Heart left ventricle (tissue), 13 donors: ENCODE data around the gene TOMM40L.

ENCODE experiments used
- POLR2A ChIP-seq, 2 donors: fragments of 450-650 bp; IDR thresholded peaks; one replicate each; pipeline ENCODE4 v1.6.1; 2017; ENCODE audit warnings: antibody characterized with exemption in 2 of 2, mild to moderate bottlenecking in 2 of 2, moderate library complexity in 2 of 2
- TF ChIP-seq, protein P1 (sequence below), 12 donors: fragments of 200-600 bp; sonication (generic) in 4 of 12; IDR thresholded peaks; one replicate each; pipeline versions ENCODE4 v1.5.0 to v1.8.0; 2018 to 2022; ENCODE audit warnings: antibody characterized with exemption in 12 of 12, mild to moderate bottlenecking in 5 of 12
- donor health status: ischemic (EF 13 %, LVEDD 7.1; RV severe dilation, severe dysfunction).
- donor health status: DM: no; HTN: yes; CAD: no.
- donor health status: DM: no; HTN: no; CAD: no.
- donor health status: ischemic (EF 25% LVEDD 6.9; RV normal size, moderate dysfunction).
- donor health status: ischemic (EF 25% LVEDD 5.7; RV mildly dilated, moderate dysfunction).
- donor health status: ischemic (EF 35%, LVEDD 5.7; RV mildly dilated, moderate dysfunction).
- donor health status: nonischemic (EF 11% LVEDD 7.7; RV severe dilation, severe dysfunction).
- donor health status: DM: yes; HTN: yes; CAD: no.
- donor health status: PGD.
- donor health status: ischemic (EF 29% LVEDD 5.4; RV normal size, mild dysfunction).
- donor health status: nonischemic (EF 23%, LVEDD 6.1; RV moderate dilation, normal function).

DNA sequence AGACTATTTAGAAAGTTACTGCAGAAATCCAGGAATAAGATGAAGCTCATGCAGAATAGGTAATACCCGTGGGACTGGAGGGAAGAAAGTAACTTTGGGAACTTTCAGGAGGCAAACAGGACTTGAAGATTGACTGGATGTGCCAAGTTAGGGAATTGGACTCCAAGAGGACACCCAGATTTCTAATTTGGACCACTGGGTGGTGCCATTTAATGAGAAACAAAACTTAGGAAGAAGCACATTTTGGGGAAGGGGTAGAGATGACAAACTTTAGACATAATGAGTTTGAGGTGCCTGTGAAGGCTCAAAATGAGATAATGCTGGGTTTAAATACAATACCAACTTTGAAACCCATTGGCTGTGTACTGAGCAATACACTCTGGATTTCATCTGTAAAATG, 45.2 kb upstream of the TOMM40L start:
- TF ChIP-seq POLR2A (IDR thresholded peaks at IDR 0.05): no peak
- TF ChIP-seq, protein P1, sequence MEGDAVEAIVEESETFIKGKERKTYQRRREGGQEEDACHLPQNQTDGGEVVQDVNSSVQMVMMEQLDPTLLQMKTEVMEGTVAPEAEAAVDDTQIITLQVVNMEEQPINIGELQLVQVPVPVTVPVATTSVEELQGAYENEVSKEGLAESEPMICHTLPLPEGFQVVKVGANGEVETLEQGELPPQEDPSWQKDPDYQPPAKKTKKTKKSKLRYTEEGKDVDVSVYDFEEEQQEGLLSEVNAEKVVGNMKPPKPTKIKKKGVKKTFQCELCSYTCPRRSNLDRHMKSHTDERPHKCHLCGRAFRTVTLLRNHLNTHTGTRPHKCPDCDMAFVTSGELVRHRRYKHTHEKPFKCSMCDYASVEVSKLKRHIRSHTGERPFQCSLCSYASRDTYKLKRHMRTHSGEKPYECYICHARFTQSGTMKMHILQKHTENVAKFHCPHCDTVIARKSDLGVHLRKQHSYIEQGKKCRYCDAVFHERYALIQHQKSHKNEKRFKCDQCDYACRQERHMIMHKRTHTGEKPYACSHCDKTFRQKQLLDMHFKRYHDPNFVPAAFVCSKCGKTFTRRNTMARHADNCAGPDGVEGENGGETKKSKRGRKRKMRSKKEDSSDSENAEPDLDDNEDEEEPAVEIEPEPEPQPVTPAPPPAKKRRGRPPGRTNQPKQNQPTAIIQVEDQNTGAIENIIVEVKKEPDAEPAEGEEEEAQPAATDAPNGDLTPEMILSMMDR (IDR thresholded peaks at IDR 0.05): peak in 7 of 12 donors; percentile 7 to 36 (median 30)
